Measurements from ENCODE around the gene NIBAN1.

DNA sequence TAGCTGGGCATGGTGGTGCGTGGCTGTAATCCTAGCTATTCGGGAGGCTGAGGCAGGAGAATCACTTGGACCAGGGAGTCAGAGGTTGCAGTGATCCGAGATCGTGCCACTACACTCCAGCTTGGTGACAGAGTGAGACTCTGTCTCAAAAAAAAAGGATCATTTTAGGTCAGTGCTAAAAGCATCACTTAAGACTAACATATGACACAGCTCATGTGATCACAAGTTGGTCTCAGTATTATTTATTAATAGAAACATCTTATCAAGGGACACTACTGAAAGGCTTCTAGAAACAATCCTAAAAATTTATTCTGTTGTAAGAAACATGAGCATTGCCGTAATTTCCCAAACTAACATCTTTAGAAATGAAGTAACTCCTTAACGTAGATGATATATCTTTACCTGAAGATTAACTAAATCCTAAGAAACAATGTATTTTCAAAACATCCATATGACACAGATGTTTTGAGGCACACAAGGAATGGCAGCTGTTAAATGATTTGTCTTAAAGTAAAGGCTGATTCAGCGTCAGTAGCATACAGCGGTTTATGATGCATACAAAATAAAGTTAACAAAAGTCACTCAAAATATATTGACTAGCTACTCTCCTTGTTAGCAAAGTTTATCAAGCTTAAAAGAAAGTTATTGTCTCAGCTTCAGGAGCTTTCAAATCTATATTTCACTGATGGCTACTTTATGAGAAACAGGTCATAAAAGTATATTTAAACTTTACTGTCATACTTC is 2.6 kb downstream of the NIBAN1 start:
- TF ChIP-seq SP1 (IDR thresholded peaks at IDR 0.05; ENCODE audit: low read depth, low read length) (no peak), EZH2 (IDR thresholded peaks at IDR 0.05; ENCODE audit: low read depth, low read length, severe bottlenecking) (no peak), SUZ12 (IDR thresholded peaks at IDR 0.05; ENCODE audit: low read length) (no peak), BRCA1 (IDR thresholded peaks at IDR 0.05; ENCODE audit: low read depth, low read length) (no peak), SIN3A (conservative IDR thresholded peaks at IDR 0.05 in 1 of 2, IDR thresholded peaks at IDR 0.05 in 1 of 2; ENCODE audit: low read depth in 1 of 2, low read length in 2 of 2) (no peak)
- TF ChIP-seq, protein P1, sequence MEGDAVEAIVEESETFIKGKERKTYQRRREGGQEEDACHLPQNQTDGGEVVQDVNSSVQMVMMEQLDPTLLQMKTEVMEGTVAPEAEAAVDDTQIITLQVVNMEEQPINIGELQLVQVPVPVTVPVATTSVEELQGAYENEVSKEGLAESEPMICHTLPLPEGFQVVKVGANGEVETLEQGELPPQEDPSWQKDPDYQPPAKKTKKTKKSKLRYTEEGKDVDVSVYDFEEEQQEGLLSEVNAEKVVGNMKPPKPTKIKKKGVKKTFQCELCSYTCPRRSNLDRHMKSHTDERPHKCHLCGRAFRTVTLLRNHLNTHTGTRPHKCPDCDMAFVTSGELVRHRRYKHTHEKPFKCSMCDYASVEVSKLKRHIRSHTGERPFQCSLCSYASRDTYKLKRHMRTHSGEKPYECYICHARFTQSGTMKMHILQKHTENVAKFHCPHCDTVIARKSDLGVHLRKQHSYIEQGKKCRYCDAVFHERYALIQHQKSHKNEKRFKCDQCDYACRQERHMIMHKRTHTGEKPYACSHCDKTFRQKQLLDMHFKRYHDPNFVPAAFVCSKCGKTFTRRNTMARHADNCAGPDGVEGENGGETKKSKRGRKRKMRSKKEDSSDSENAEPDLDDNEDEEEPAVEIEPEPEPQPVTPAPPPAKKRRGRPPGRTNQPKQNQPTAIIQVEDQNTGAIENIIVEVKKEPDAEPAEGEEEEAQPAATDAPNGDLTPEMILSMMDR (IDR thresholded peaks at IDR 0.05; ENCODE audit: control extremely low read depth in 1 of 3, insufficient read depth in 1 of 3, low read depth in 1 of 3, low read length in 3 of 3): no peak
- TF ChIP-seq, protein P2, sequence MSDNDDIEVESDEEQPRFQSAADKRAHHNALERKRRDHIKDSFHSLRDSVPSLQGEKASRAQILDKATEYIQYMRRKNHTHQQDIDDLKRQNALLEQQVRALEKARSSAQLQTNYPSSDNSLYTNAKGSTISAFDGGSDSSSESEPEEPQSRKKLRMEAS (IDR thresholded peaks at IDR 0.05): no peak
